HepG2 (cell line): ENCODE measurements around the gene SLC39A2. TPM values are rescaled to one million over a fixed set of nuclear protein-coding genes. Genes with fewer than 3 reads are reported as not detected.

Experiments
- FOSL1 ChIP-seq: sonication (generic); formaldehyde crosslinking; IDR thresholded peaks from 2 replicates; pipeline ENCODE4 v1.9.0; 2021; ENCODE audit warnings: missing genetic modification reagents, borderline replicate concordance
- KMT2B ChIP-seq: IDR thresholded peaks from 2 replicates; pipeline ENCODE4 v1.6.1; 2016; ENCODE audit warnings: missing genetic modification reagents, missing compliant biosample characterization
- TBL1XR1 ChIP-seq: fragments of 150-350 bp; IDR thresholded peaks from 2 replicates; pipeline ENCODE4 v1.6.1; 2014; ENCODE audit warnings: borderline replicate concordance, low read length; ENCODE audit not compliant: partially characterized antibody
- THAP9 ChIP-seq: sonication (generic); formaldehyde crosslinking; IDR thresholded peaks from 2 replicates; pipeline ENCODE4; 2020; ENCODE audit warnings: missing genetic modification reagents, mild to moderate bottlenecking, borderline replicate concordance
- ZBTB40 ChIP-seq, 2 experiments: fragments of 450-650 bp in 1 of 2; sonication (generic) in 1 of 2; formaldehyde crosslinking in 1 of 2; IDR thresholded peaks; 2 replicates each; pipeline versions ENCODE4 v1.6.1 to v1.8.0; 2016 to 2022; ENCODE audit warnings: antibody characterized with exemption in 1 of 2, mild to moderate bottlenecking in 1 of 2, missing genetic modification reagents in 1 of 2
- ZNF337 ChIP-seq: sonication (generic); formaldehyde crosslinking; IDR thresholded peaks from 2 replicates; pipeline ENCODE4 v1.5.1; 2020; ENCODE audit warnings: missing genetic modification reagents, low read depth, mild to moderate bottlenecking, borderline replicate concordance
- ZNF567 ChIP-seq: sonication (generic); formaldehyde crosslinking; IDR thresholded peaks from 2 replicates; pipeline ENCODE4 v1.8.1; 2023; ENCODE audit warnings: mild to moderate bottlenecking, missing genetic modification reagents, borderline replicate concordance
- ZNF775 ChIP-seq: sonication (generic); formaldehyde crosslinking; IDR thresholded peaks from 2 replicates; pipeline ENCODE4 v1.4.0; 2020; ENCODE audit warnings: missing genetic modification reagents, mild to moderate bottlenecking, moderate library complexity, borderline replicate concordance
- ZSCAN21 ChIP-seq: sonication (generic); formaldehyde crosslinking; IDR thresholded peaks from 2 replicates; pipeline ENCODE4 v1.8.0; 2022; ENCODE audit warnings: mild to moderate bottlenecking, missing genetic modification reagents, moderate library complexity, borderline replicate concordance
- ZZZ3 ChIP-seq: sonication (generic); formaldehyde crosslinking; IDR thresholded peaks from 2 replicates; pipeline ENCODE4 v1.4.0; 2020; ENCODE audit warnings: missing genetic modification reagents, mild to moderate bottlenecking, borderline replicate concordance
- polyA plus RNA-seq, 8 experiments: library from polyadenylated mRNA; depleted of rRNA in 3 of 8; stranded (reverse) in 7 of 8; unstranded in 1 of 8; fragments of >200 nt; fragmentation: Illumina TruSeq in 4 of 8; extraction: Trizol in 4 of 8; gene quantifications; 2 replicates each; pipeline versions ENCODE4 v1.2.1 to v1.2.3, GENCODE V29; 2011 to 2016; ENCODE audit warnings: low read depth in 4 of 8, missing spikeins in 1 of 8, mixed read lengths in 1 of 8; ENCODE audit not compliant: insufficient read depth in 1 of 8
- total RNA-seq, 5 experiments: library from RNA; depleted of rRNA; stranded (reverse); fragments of >200 nt; fragmentation: Illumina TruSeq; extraction: Trizol; gene quantifications; 2 replicates each; pipeline ENCODE4 v1.2.3, GENCODE V29; 2016; ENCODE audit warnings: low read depth in 1 of 5
- TF ChIP-seq, protein P1 (sequence below): sonication (generic); formaldehyde crosslinking; IDR thresholded peaks from 2 replicates; pipeline ENCODE4 v1.9.0; 2021; ENCODE audit warnings: missing genetic modification reagents, borderline replicate concordance
- TF ChIP-seq, protein P2 (sequence below): sonication (generic); formaldehyde crosslinking; IDR thresholded peaks from 2 replicates; pipeline ENCODE4 v1.5.1; 2020; ENCODE audit warnings: mild to moderate bottlenecking, moderate library complexity, missing genetic modification reagents

The SLC39A2 gene
- total and polyA plus RNA-seq, 2 of the 13 experiments (the other 11 are each of a cell fraction or from before 2014, with no cell fraction given) = 0.08 to 0.11 TPM

- TF ChIP-seq ZBTB40 (IDR thresholded peaks at IDR 0.05) = no peak
- no peak for TF ChIP-seq ZBTB40 (CRISPR knock-in tag; IDR thresholded peaks at IDR 0.05)
- no peak for TF ChIP-seq ZNF775 (CRISPR knock-in tag)
- no peak for TF ChIP-seq TBL1XR1
- TF ChIP-seq ZNF567 = peak; percentile 87; the same call in 1 of the 2 replicates
- TF ChIP-seq, protein P1, sequence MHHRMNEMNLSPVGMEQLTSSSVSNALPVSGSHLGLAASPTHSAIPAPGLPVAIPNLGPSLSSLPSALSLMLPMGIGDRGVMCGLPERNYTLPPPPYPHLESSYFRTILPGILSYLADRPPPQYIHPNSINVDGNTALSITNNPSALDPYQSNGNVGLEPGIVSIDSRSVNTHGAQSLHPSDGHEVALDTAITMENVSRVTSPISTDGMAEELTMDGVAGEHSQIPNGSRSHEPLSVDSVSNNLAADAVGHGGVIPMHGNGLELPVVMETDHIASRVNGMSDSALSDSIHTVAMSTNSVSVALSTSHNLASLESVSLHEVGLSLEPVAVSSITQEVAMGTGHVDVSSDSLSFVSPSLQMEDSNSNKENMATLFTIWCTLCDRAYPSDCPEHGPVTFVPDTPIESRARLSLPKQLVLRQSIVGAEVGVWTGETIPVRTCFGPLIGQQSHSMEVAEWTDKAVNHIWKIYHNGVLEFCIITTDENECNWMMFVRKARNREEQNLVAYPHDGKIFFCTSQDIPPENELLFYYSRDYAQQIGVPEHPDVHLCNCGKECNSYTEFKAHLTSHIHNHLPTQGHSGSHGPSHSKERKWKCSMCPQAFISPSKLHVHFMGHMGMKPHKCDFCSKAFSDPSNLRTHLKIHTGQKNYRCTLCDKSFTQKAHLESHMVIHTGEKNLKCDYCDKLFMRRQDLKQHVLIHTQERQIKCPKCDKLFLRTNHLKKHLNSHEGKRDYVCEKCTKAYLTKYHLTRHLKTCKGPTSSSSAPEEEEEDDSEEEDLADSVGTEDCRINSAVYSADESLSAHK (CRISPR knock-in tag) = no peak
- no peak for TF ChIP-seq KMT2B (CRISPR knock-in tag)
- no peak for TF ChIP-seq ZNF337 (CRISPR knock-in tag)
- no peak for TF ChIP-seq ZZZ3 (CRISPR knock-in tag)
- 0 out of 2 replicates have a peak, but pooled peaks have one; percentile 45 for TF ChIP-seq ZSCAN21
- TF ChIP-seq THAP9 (CRISPR knock-in tag) = no peak
- no peak for TF ChIP-seq FOSL1 (CRISPR knock-in tag)
- TF ChIP-seq, protein P2, sequence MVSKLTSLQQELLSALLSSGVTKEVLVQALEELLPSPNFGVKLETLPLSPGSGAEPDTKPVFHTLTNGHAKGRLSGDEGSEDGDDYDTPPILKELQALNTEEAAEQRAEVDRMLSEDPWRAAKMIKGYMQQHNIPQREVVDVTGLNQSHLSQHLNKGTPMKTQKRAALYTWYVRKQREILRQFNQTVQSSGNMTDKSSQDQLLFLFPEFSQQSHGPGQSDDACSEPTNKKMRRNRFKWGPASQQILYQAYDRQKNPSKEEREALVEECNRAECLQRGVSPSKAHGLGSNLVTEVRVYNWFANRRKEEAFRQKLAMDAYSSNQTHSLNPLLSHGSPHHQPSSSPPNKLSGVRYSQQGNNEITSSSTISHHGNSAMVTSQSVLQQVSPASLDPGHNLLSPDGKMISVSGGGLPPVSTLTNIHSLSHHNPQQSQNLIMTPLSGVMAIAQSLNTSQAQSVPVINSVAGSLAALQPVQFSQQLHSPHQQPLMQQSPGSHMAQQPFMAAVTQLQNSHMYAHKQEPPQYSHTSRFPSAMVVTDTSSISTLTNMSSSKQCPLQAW (CRISPR knock-in tag) = peak; percentile 35; the same call in 1 of the 2 replicates
These were observed 15.7 kb downstream of the SLC39A2 start (continued) for GRCh38 chr14:21014761-21015190.
